Astrocyte (in vitro differentiated cells and primary cell): ENCODE data around the gene GREM2. TPM values are rescaled to one million over a fixed set of nuclear protein-coding genes. Genes with fewer than 3 reads are reported as not detected.

ENCODE experiments used
- DNase-seq: peaks from one replicate; pipeline ENCODE4 v3.0.0-alpha.2; 2010; ENCODE audit warnings: low read depth
- FAIRE-seq: peaks from 2 replicates; lab custom pipeline; 2011; peaks lifted over from hg19 to GRCh38; lab: Jason Lieb, UNC
- H2AFZ ChIP-seq: 2 replicates; pipeline ENCODE4 v1.6.0; 2012; ENCODE audit warnings: low read depth, low read length, inconsistent platforms
- H3K27ac ChIP-seq: 2 replicates; pipeline ENCODE4 v1.5.1; 2011; ENCODE audit warnings: low read depth, low read length, inconsistent platforms
- H3K27me3 ChIP-seq: 2 replicates; pipeline ENCODE4 v1.6.0; 2011; ENCODE audit warnings: low read length, inconsistent platforms; ENCODE audit not compliant: insufficient read depth
- H3K36me3 ChIP-seq: 2 replicates; pipeline ENCODE4 v1.5.1; 2011; ENCODE audit warnings: low read length, inconsistent platforms; ENCODE audit not compliant: insufficient read depth
- H3K4me1 ChIP-seq: 2 replicates; pipeline ENCODE4 v1.5.1; 2011; ENCODE audit warnings: low read length, inconsistent platforms; ENCODE audit not compliant: insufficient read depth
- H3K4me2 ChIP-seq: 2 replicates; pipeline ENCODE4 v1.6.0; 2012; ENCODE audit warnings: low read length, inconsistent platforms
- H3K4me3 ChIP-seq: 2 replicates; pipeline ENCODE4 v1.5.1; 2011; ENCODE audit warnings: low read depth, mild to moderate bottlenecking, low read length, inconsistent platforms; ENCODE audit not compliant: insufficient read depth
- H3K79me2 ChIP-seq: 2 replicates; pipeline ENCODE4 v1.6.0; 2012; ENCODE audit warnings: mild to moderate bottlenecking, low read length, inconsistent platforms; ENCODE audit not compliant: insufficient read depth
- H3K9ac ChIP-seq: 2 replicates; pipeline ENCODE4 v1.6.0; 2012; ENCODE audit warnings: mild to moderate bottlenecking, low read length, inconsistent platforms
- H3K9me3 ChIP-seq: 2 replicates; pipeline ENCODE4 v1.5.1; 2012; ENCODE audit warnings: low read depth, mild to moderate bottlenecking, low read length, inconsistent platforms; ENCODE audit not compliant: insufficient read depth
- H4K20me1 ChIP-seq: 2 replicates; pipeline ENCODE4 v1.6.0; 2012; ENCODE audit warnings: low read length, inconsistent platforms; ENCODE audit not compliant: insufficient read depth
- H3K27ac Mint-ChIP-seq: one replicate; pipeline ENCODE4 v1.8.0; 2021; ENCODE audit warnings: mild to moderate bottlenecking, mixed read lengths; ENCODE audit not compliant: unreplicated experiment
- H3K27me3 Mint-ChIP-seq: one replicate; pipeline ENCODE4 v1.8.0; 2021; ENCODE audit warnings: low read depth, mixed read lengths; ENCODE audit not compliant: unreplicated experiment
- H3K36me3 Mint-ChIP-seq: one replicate; pipeline ENCODE4 v1.8.0; 2021; ENCODE audit warnings: low read depth, mixed read lengths; ENCODE audit not compliant: unreplicated experiment
- H3K4me1 Mint-ChIP-seq: one replicate; pipeline ENCODE4 v1.8.0; 2021; ENCODE audit warnings: low read depth, mixed read lengths; ENCODE audit not compliant: unreplicated experiment
- H3K4me3 Mint-ChIP-seq: one replicate; pipeline ENCODE4 v1.8.0; 2021; ENCODE audit warnings: mild to moderate bottlenecking, moderate library complexity, mixed read lengths; ENCODE audit not compliant: unreplicated experiment
- H3K9me3 Mint-ChIP-seq: one replicate; pipeline ENCODE4 v1.8.0; 2021; ENCODE audit warnings: mild to moderate bottlenecking, mixed read lengths; ENCODE audit not compliant: unreplicated experiment
- EZH2 ChIP-seq: IDR thresholded peaks from 2 replicates; pipeline ENCODE4 v1.6.1; 2012; ENCODE audit warnings: mild to moderate bottlenecking, low read length, inconsistent platforms; ENCODE audit not compliant: insufficient read depth
- total RNA-seq: library from RNA; stranded (reverse); gene quantifications from 2 replicates; pipeline ENCODE4 v1.2.1, GENCODE V29; 2021
- TF ChIP-seq, protein P1 (sequence below): IDR thresholded peaks from 2 replicates; pipeline ENCODE4 v1.5.1; 2011; ENCODE audit warnings: low read depth, mild to moderate bottlenecking, inconsistent platforms, low read length, moderate library complexity; ENCODE audit not compliant: insufficient read depth

Gene GREM2
- total RNA-seq, 1 donor from 2014 or later: 0.14 TPM

DNA sequence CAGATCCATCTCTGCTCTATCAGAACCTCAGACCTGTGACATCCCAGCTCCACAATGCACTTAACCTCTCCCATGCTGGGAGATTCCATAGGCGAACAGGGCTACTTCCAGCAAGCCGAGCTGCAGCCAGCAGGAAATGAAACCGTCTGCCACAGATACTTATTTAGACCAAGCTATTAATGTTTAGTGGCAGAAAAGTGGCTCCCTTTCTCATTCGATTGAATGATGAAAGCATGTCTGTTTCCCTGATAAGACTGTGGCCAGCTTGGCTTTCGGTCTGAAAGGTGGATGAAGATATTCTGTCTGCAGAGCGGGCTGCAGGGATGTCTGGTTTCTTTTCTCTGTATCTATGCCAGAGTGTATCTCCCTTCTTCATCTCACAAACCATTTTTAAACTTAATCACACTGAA, 146.4 kb downstream of the GREM2 start:
- peaks cover 17% of the 10 kb centered on the region for H3K4me1 Mint-ChIP-seq
- H3K36me3 Mint-ChIP-seq: peaks cover 1% of the 10 kb centered on the region
- peak overlapping the region; percentile 48 for H3K27ac Mint-ChIP-seq
- Histone ChIP-seq H3K4me3 (no peak overlapping the region), H3K36me3 (no peaks in the 10 kb centered on the region), H3K27me3 (no peaks in the 10 kb centered on the region), H3K4me1 (peaks cover 7% of the 10 kb centered on the region), H2AFZ (peak overlapping the region; percentile 56), H3K9ac (peak overlapping the region; percentile 24), H3K27ac (no peak overlapping the region), H3K4me2 (peak overlapping the region; percentile 72), H3K9me3 (no peaks in the 10 kb centered on the region), H4K20me1 (no peaks in the 10 kb centered on the region), H3K79me2 (no peaks in the 10 kb centered on the region)
- H3K9me3 Mint-ChIP-seq: no peaks in the 10 kb centered on the region
- DNase-seq: peak; percentile 29
- FAIRE-seq: no peak
- peaks cover 2% of the 10 kb centered on the region for H3K27me3 Mint-ChIP-seq
- TF ChIP-seq EZH2: no peak
- TF ChIP-seq, protein P1, sequence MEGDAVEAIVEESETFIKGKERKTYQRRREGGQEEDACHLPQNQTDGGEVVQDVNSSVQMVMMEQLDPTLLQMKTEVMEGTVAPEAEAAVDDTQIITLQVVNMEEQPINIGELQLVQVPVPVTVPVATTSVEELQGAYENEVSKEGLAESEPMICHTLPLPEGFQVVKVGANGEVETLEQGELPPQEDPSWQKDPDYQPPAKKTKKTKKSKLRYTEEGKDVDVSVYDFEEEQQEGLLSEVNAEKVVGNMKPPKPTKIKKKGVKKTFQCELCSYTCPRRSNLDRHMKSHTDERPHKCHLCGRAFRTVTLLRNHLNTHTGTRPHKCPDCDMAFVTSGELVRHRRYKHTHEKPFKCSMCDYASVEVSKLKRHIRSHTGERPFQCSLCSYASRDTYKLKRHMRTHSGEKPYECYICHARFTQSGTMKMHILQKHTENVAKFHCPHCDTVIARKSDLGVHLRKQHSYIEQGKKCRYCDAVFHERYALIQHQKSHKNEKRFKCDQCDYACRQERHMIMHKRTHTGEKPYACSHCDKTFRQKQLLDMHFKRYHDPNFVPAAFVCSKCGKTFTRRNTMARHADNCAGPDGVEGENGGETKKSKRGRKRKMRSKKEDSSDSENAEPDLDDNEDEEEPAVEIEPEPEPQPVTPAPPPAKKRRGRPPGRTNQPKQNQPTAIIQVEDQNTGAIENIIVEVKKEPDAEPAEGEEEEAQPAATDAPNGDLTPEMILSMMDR: no peak
- H3K4me3 Mint-ChIP-seq: no peak overlapping the region

DNA sequence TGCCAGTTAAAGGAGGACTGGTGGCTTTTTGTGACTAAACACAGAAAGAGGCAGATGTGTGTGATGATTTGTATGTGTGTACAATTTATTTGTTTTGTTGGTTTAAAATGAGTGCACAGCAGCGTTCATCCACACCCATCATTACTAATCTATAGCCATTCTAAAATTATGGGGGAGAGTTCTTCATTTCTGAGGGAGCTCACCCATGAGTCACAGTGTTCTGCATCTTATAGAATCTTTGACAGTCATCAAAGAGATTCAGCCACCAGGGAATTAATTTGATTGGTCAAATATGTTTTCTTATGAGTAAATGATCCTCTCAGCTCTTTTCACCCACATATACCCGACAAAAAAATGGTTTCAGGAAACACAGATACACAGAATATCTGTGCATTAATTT, 147.9 kb downstream of the GREM2 start:
- no peaks in the 10 kb centered on the region for H3K27me3 Mint-ChIP-seq
- H3K9ac ChIP-seq: no peak overlapping the region
- H3K36me3 ChIP-seq: no peaks in the 10 kb centered on the region
- peaks cover 1% of the 10 kb centered on the region for H3K36me3 Mint-ChIP-seq
- peak; percentile 29 for FAIRE-seq
- no peaks in the 10 kb centered on the region for H4K20me1 ChIP-seq
- DNase-seq: no peak
- peak overlapping the region; percentile 13 for H3K4me2 ChIP-seq
- no peak overlapping the region for H3K27ac Mint-ChIP-seq
- no peak overlapping the region for H3K4me3 Mint-ChIP-seq
- peaks cover 19% of the 10 kb centered on the region for H3K4me1 Mint-ChIP-seq
- no peak overlapping the region for H3K27ac ChIP-seq
- H3K79me2 ChIP-seq: no peaks in the 10 kb centered on the region
- H3K4me3 ChIP-seq: no peak overlapping the region
- H3K27me3 ChIP-seq: no peaks in the 10 kb centered on the region
- H2AFZ ChIP-seq: no peak overlapping the region
- no peaks in the 10 kb centered on the region for H3K9me3 ChIP-seq
- TF ChIP-seq, protein P1: no peak
- TF ChIP-seq EZH2: no peak
- no peaks in the 10 kb centered on the region for H3K9me3 Mint-ChIP-seq
- peaks cover 7% of the 10 kb centered on the region for H3K4me1 ChIP-seq

DNA sequence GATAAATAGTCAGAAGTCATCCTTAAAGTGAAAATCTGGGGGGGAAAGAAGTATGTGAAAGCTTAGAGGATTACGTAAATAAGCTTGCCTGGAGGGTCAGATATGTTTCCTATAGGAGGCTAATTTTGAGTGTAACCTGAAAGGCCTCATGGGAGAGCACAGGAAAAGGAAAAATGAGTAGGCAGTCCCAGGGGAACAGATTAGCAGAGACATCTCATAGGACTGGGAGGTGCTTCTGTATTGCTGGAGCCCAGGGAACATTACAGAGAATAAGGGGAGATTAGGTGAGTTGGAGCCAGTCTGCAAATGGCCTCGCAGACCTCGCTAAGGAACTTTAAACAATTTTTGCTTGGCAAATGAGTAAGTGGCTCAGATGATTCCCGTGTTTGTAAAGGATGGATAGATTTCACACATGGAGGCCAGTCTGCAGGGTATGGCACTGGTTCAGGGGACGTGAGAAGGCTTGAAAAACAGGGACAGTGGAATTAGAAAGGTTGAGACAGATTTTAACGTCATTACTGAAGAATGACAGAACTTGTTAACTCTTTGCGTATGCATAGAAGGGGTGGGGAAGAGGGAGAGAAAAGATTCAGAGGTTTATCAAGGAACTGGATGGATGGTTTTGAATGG, 149.1 kb downstream of the GREM2 start:
- Histone ChIP-seq H2AFZ (no peak overlapping the region), H3K79me2 (no peaks in the 10 kb centered on the region), H3K4me2 (no peak overlapping the region), H4K20me1 (no peaks in the 10 kb centered on the region), H3K27ac (no peak overlapping the region), H3K4me3 (no peak overlapping the region), H3K27me3 (no peaks in the 10 kb centered on the region), H3K4me1 (peaks cover 7% of the 10 kb centered on the region), H3K9me3 (no peaks in the 10 kb centered on the region), H3K36me3 (no peaks in the 10 kb centered on the region), H3K9ac (no peak overlapping the region)
- TF ChIP-seq, protein P1: no peak
- no peak for TF ChIP-seq EZH2
- FAIRE-seq: no peak
- Mint-ChIP-seq H3K4me3 (no peak overlapping the region), H3K27me3 (no peaks in the 10 kb centered on the region), H3K9me3 (no peaks in the 10 kb centered on the region), H3K4me1 (peaks cover 19% of the 10 kb centered on the region), H3K27ac (no peak overlapping the region), H3K36me3 (peaks cover 1% of the 10 kb centered on the region)
- DNase-seq: no peak
